Cardiac fibroblast (primary cell): Measurements from ENCODE around the gene R3HDM2.
A peak's percentile ranks its signal among the peaks of the same experiment; 100 is the strongest.

Experiments
- DNase-seq, 2 donors: peaks; one replicate each; pipeline versions ENCODE4 v3.0.0 to v3.0.0-alpha.2; 2010; ENCODE audit warnings: low read depth in 2 of 2
- H3K4me3 ChIP-seq, 2 donors: replicated peaks in 1 of 2; 1 replicate in 1 of 2; 2 replicates in 1 of 2; pipeline ENCODE4 v1.5.1; 2011; ENCODE audit warnings: low read depth in 2 of 2, low read length in 2 of 2, mild to moderate bottlenecking in 2 of 2, moderate library complexity in 1 of 2
- TF ChIP-seq, protein P1 (sequence below): IDR thresholded peaks from one replicate; pipeline ENCODE4 v1.5.1; 2011; ENCODE audit warnings: low read depth, mild to moderate bottlenecking, low read length, inconsistent platforms

The R3HDM2 gene

DNA sequence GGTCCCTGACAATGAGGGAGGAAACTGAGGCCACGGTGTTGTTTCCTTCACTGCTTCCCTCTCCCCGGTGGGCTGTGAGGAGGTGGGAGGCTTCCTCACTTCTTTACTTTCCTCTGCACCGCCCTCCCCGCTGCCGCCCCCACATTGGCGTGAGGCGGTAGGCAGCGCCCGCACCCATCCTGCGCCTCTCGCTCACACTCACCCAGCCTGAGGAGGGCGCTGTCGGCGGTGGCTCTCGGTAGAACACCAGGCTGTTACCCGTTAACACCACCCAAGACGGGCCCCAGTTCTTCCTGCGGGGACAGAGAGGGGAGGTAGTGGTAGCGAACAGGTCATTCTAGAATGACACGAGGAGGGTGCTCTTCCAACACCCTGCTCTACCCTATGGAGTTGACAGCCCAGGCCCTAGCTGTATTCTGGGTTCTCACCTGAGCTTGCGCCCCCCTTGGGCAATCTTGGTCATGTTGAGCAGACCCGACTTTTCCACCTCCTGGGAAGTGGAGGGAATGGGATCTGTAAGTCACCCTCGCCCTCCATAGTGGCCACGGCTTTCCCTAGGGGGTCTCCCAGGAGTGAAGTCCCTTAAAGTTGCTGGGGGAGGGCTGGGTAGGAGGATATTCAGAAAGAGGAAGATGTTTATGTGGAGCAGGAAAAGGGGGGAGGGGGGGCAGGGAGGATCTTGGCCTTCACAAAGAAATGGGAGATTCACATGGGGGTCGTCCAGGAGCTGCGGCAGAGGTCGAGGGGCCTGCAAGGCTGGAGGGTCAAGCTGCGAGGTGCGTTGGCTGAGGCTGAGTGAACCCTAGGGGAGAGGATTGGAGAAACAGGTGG lies 45.5 kb upstream of the R3HDM2 start:
- TF ChIP-seq, protein P1, sequence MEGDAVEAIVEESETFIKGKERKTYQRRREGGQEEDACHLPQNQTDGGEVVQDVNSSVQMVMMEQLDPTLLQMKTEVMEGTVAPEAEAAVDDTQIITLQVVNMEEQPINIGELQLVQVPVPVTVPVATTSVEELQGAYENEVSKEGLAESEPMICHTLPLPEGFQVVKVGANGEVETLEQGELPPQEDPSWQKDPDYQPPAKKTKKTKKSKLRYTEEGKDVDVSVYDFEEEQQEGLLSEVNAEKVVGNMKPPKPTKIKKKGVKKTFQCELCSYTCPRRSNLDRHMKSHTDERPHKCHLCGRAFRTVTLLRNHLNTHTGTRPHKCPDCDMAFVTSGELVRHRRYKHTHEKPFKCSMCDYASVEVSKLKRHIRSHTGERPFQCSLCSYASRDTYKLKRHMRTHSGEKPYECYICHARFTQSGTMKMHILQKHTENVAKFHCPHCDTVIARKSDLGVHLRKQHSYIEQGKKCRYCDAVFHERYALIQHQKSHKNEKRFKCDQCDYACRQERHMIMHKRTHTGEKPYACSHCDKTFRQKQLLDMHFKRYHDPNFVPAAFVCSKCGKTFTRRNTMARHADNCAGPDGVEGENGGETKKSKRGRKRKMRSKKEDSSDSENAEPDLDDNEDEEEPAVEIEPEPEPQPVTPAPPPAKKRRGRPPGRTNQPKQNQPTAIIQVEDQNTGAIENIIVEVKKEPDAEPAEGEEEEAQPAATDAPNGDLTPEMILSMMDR, result no peak
- no peak overlapping the region for H3K4me3 ChIP-seq

DNA sequence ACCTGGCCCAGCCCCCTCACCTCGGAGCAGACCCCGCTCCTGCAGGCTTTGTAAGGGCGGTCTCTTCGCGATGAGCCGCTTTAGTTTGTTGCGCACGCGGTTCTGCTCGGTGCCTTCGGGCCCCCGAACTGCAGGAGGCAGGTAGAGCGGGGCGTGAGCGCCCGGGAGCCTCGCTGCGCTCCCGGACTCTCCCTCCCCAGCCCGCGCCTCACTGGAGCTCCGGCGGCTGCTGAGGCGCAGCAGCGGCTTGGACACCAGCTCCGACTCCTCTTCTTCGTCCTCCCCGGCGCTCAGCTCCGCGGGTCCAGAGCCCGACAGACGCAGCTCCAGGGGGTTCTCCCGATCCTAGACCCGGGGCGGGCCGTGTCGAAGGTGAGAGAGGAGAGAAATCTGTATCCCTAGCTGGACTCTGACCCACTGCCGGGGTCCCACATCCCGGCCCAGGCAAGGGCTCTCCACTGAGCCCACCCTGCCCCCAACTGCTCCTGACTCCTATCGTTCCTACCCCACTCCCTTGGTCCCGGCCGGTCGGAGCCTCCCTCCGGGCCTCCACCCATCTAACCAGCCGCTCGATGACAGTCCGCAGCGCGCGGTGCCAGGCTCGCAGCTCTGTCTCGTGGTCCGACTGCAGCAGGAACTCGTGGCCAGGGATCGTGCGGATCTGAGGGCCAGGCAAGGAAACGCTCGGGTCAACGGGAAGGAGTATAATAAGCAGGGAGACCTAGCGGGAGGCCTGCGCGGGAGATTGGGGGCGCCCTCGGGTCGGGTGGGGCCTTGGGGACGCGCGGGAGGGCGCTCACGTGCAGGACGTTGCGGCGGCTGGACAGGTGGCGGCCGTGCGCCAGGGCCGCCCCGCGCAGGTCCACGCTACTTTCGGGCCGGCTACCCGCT lies 44.7 kb upstream of the R3HDM2 start:
- DNase-seq, result peak in 1 of 2 donors; percentile 42
- TF ChIP-seq, protein P1, result no peak
- H3K4me3 ChIP-seq, result peak overlapping the region in 1 of 2 donors; percentile 19

More for the DNA sequence above, 45.5 kb upstream of the R3HDM2 start:
- DNase-seq, result no peak

DNA sequence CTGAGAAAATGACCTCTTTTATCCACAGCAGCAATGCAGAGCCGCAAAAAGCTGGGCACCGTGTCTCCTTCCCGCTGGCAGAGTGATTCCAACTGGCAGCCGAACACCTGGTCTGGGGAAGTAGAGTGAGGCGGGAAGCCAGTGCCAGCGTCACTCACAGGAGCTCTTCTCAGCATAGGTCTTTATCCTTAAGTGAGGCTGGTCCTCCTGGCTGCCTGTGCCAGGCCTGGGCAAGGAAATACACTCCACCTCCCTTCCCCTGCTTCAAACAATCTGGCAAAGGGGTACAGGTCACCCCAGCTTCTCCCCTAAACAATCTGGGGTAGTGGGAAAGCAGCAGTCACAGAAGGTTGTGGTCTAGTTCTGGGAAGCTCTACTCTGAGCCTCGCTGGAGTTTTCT lies 44.0 kb upstream of the R3HDM2 start:
- H3K4me3 ChIP-seq, result no peak overlapping the region
- no peak for DNase-seq
- TF ChIP-seq, protein P1, result no peak

DNA sequence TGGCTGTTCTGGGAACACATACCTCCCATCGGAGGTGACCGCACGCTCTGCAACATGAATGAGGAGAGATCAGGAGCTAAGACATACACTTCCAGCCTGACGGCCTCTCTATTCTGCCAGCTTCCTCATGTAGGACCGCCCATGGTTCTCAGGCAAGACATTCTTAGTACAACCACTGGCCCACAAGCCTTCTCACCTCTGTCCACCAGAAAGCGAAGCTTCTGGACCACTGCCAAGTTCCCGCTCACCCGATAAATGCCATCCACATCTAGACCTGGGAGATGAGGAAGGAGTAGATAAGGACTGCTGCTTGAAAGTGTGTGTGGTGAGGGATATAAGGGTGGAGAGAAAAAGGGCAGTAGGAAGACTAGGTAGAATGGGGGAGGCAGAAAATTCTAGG lies 43.6 kb upstream of the R3HDM2 start:
- no peak for DNase-seq
- no peak overlapping the region for H3K4me3 ChIP-seq
- TF ChIP-seq, protein P1, result no peak

DNA sequence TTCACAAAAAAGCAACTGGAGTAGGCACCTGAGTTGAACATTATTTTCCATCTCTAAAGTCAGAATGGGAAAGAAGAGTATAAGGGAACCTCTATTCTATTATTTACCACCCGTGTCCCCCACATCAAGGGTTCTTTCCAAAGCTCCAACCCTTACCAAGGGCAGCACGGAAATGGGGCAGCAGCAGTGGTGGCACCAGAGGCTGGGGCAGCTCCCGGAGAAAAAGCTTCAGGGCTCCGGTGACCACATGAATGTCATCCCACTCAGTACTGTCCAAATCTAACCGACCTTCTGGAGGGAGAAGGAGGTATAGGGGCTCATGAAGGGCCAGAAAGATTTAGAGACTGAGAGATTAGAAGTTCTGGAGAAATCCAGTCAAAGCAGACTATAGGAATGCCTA lies 43.0 kb upstream of the R3HDM2 start:
- no peak overlapping the region for H3K4me3 ChIP-seq
- TF ChIP-seq, protein P1, result no peak

DNA sequence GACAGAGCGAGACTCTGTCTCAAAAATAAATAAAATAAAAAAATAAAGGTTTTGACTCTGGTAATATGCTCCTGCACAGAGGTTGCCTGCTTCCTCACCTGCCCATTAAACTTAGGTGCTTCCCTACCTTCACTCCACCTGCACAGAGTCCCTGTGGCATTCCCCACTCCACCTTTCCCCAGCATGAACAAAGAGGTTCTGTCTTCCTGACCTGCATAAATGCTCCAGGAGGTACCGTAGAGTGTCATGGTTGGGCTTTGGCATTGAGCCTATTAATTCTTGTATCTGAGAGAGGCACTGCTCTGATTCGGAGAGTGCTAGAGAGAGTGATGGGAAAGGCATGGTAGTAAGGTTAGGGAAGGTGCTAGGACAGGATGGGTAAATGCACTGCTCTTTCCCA lies 42.5 kb upstream of the R3HDM2 start:
- DNase-seq, result no peak
- no peak overlapping the region for H3K4me3 ChIP-seq
- TF ChIP-seq, protein P1, result no peak

More for the DNA sequence above, 43.0 kb upstream of the R3HDM2 start:
- no peak for DNase-seq
